GM12878 (cell line): Measurements from ENCODE around the gene GLUD1. TPM values are rescaled to one million over a fixed set of nuclear protein-coding genes. Genes with fewer than 3 reads are reported as not detected.

ENCODE experiments used
- BCLAF1 ChIP-seq: fragments of 450-650 bp; IDR thresholded peaks from 2 replicates; pipeline ENCODE4 v1.6.1; 2017; ENCODE audit warnings: antibody characterized with exemption, mild to moderate bottlenecking, moderate library complexity
- BMI1 ChIP-seq: fragments of 450-650 bp; IDR thresholded peaks from 2 replicates; pipeline ENCODE4 v1.6.1; 2016; ENCODE audit warnings: mild to moderate bottlenecking, moderate library complexity, borderline replicate concordance
- CHD2 ChIP-seq: IDR thresholded peaks from 2 replicates; pipeline ENCODE4 v1.6.1; 2011; ENCODE audit warnings: low read depth, low read length, improper control_type of control experiment, borderline replicate concordance
- CREB1 ChIP-seq: IDR thresholded peaks from 2 replicates; pipeline ENCODE4 v1.6.1; 2012; ENCODE audit warnings: low read depth, mild to moderate bottlenecking, inconsistent platforms
- EGR1 ChIP-seq, 2 experiments: IDR thresholded peaks; 1 replicate in 1 of 2; 2 replicates in 1 of 2; pipeline ENCODE4 v1.6.1; 2011 to 2012; ENCODE audit warnings: low read depth in 2 of 2, low read length in 2 of 2, borderline replicate concordance in 1 of 2, mild to moderate bottlenecking in 1 of 2, moderate library complexity in 1 of 2
- ELK1 ChIP-seq: IDR thresholded peaks from 2 replicates; pipeline ENCODE4 v1.6.1; 2012; ENCODE audit warnings: low read depth, low read length, improper control_type of control experiment
- FOXM1 ChIP-seq: IDR thresholded peaks from 2 replicates; pipeline ENCODE4 v1.6.1; 2012; ENCODE audit warnings: low read depth, mild to moderate bottlenecking, inconsistent platforms, low read length, moderate library complexity
- HDGF ChIP-seq: fragments of 450-650 bp; IDR thresholded peaks from 2 replicates; pipeline ENCODE4 v1.6.1; 2016; ENCODE audit warnings: antibody characterized with exemption
- MTA3 ChIP-seq: IDR thresholded peaks from 2 replicates; pipeline ENCODE4 v1.6.1; 2012; ENCODE audit warnings: low read length, inconsistent platforms, borderline replicate concordance
- NBN ChIP-seq: fragments of 450-650 bp; IDR thresholded peaks from 2 replicates; pipeline ENCODE4 v1.6.1; 2016
- PML ChIP-seq: IDR thresholded peaks from 2 replicates; pipeline ENCODE4 v1.6.1; 2012; ENCODE audit warnings: low read length, inconsistent platforms
- RAD51 ChIP-seq: fragments of 450-650 bp; IDR thresholded peaks from 2 replicates; pipeline ENCODE4 v1.6.1; 2016; ENCODE audit warnings: moderate library complexity, mild to moderate bottlenecking, inconsistent platforms
- RELA ChIP-seq: fragments of 450-650 bp; IDR thresholded peaks from 2 replicates; pipeline ENCODE4 v1.8.0; 2014; ENCODE audit warnings: borderline replicate concordance; ENCODE audit not compliant: partially characterized antibody
- RELB ChIP-seq: fragments of 450-650 bp; IDR thresholded peaks from 2 replicates; pipeline ENCODE4 v1.6.1; 2017; ENCODE audit warnings: low read depth, mild to moderate bottlenecking, moderate library complexity
- RUNX3 ChIP-seq: IDR thresholded peaks from 2 replicates; pipeline ENCODE4 v1.6.1; 2012; ENCODE audit warnings: low read length, inconsistent platforms
- SIN3A ChIP-seq: IDR thresholded peaks from 2 replicates; pipeline ENCODE4 v1.6.1; 2012; ENCODE audit warnings: low read depth, low read length, improper control_type of control experiment
- SKIL ChIP-seq: fragments of 450-650 bp; IDR thresholded peaks from 2 replicates; pipeline ENCODE4 v1.6.1; 2017; ENCODE audit warnings: mild to moderate bottlenecking, low read depth, inconsistent platforms; ENCODE audit not compliant: poor library complexity, severe bottlenecking
- SMARCA5 ChIP-seq: fragments of 450-650 bp; IDR thresholded peaks from 2 replicates; pipeline ENCODE4 v1.6.1; 2017; ENCODE audit warnings: mild to moderate bottlenecking
- STAT1 ChIP-seq: fragments of 450-650 bp; conservative IDR thresholded peaks from 2 replicates; pipeline ENCODE4 v1.6.1; 2014; ENCODE audit warnings: antibody characterized with exemption, mild to moderate bottlenecking
- TBL1XR1 ChIP-seq: IDR thresholded peaks from 2 replicates; pipeline ENCODE4 v1.6.1; 2012; ENCODE audit warnings: low read depth, low read length, improper control_type of control experiment
- TCF12 ChIP-seq: IDR thresholded peaks from 2 replicates; pipeline ENCODE4 v1.6.1; 2011; ENCODE audit warnings: low read depth, mild to moderate bottlenecking, low read length
- YY1 ChIP-seq: IDR thresholded peaks from 2 replicates; pipeline ENCODE4 v1.6.1; 2011; ENCODE audit warnings: low read depth, mild to moderate bottlenecking, low read length
- ZBED1 ChIP-seq: IDR thresholded peaks from 2 replicates; pipeline ENCODE4 v1.6.1; 2016; ENCODE audit warnings: borderline replicate concordance
- ZSCAN29 ChIP-seq: fragments of 450-650 bp; IDR thresholded peaks from 2 replicates; pipeline ENCODE4 v1.6.1; 2017; ENCODE audit warnings: mild to moderate bottlenecking, moderate library complexity
- ZZZ3 ChIP-seq: IDR thresholded peaks from 2 replicates; pipeline ENCODE4 v1.6.1; 2011; ENCODE audit warnings: low read depth; ENCODE audit not compliant: control insufficient read depth, insufficient read length
- polyA plus RNA-seq, 11 experiments: library from polyadenylated mRNA; depleted of rRNA in 4 of 11; unstranded in 6 of 11; stranded (reverse) in 5 of 11; fragments of >200 nt; fragmentation: Nextera tagmentation in 4 of 11; fragmentation: Illumina TruSeq in 1 of 11; extraction: Ambion mirVana in 4 of 11; extraction: Trizol in 1 of 11; gene quantifications; 1 replicate in 1 of 11; 2 replicates in 10 of 11; pipeline versions ENCODE4 v1.2.1 to v1.2.3, GENCODE V29; 2011 to 2016; ENCODE audit warnings: inconsistent platforms in 2 of 11, missing spikeins in 2 of 11, low read depth in 1 of 11
- total RNA-seq, 4 experiments: library from RNA; depleted of rRNA in 3 of 4; stranded (reverse); fragments of >200 nt in 3 of 4; fragmentation: Illumina TruSeq in 1 of 4; extraction: Trizol in 1 of 4; gene quantifications; 2 replicates each; pipeline versions ENCODE4 v1.2.1 to v1.2.3, GENCODE V29; 2013 to 2021

GLUD1 gene
- total and polyA plus RNA-seq, 10 of the 15 experiments (the other 5 are each of a cell fraction or from before 2014, with no cell fraction given) = 26.1 to 109 (median 81.4) TPM

- TF ChIP-seq TBL1XR1 (no peak), TCF12 (0 out of 2 replicates have a peak, but pooled peaks have one; percentile 26), SKIL (no peak), SIN3A (no peak), BCLAF1 (no peak), RAD51 (no peak), YY1 (0 out of 2 replicates have a peak, but pooled peaks have one; percentile 27), RELA (peak; percentile 61), FOXM1 (no peak), BMI1 (no peak), MTA3 (no peak), CHD2 (no peak), NBN (no peak), CREB1 (no peak), ZZZ3 (no peak), PML (no peak), RELB (0 out of 2 replicates have a peak, but pooled peaks have one; percentile 2), ELK1 (0 out of 2 replicates have a peak, but pooled peaks have one; percentile 50), HDGF (no peak), ZSCAN29 (no peak), SMARCA5 (no peak; the same call in 1 of the 2 replicates), EGR1 (IDR thresholded peaks at IDR 0.05; ENCODE audit: borderline replicate concordance in 1 of 2, low read depth in 2 of 2, low read length in 2 of 2) (no peak), ZBED1 (no peak), RUNX3 (no peak), STAT1 (no peak)
These were observed at the start of gene GLUD1, which contains the start of gene SHLD2 (continued) for GRCh38 chr10:87094373-87095235.
